ENCODE measurements around the gene TALDO1. TPM values are rescaled to one million over a fixed set of nuclear protein-coding genes. Genes with fewer than 3 reads are reported as not detected.

Gene TALDO1
- total and polyA plus RNA-seq, 10 of the 15 experiments (the other 5 are each of a cell fraction or from before 2014, with no cell fraction given) = 121 to 302 (median 182) TPM

GRCh38 chr11:778976-779954 is 32.0 kb downstream of the TALDO1 start (continued):
- TF ChIP-seq BCL3 (IDR thresholded peaks at IDR 0.05; ENCODE audit: borderline replicate concordance, insufficient read depth, low read depth, low read length, poor library complexity, severe bottlenecking) = no peak
- TF ChIP-seq ZBTB11 (CRISPR knock-in tag; IDR thresholded peaks at IDR 0.05) = no peak

GRCh38 chr11:779955-780532 is 32.8 kb downstream of the TALDO1 start:
- BruUV-seq (replicated peaks) = no TSS peak
- FAIRE-seq (no peak), ATAC-seq (no peak), DNase-seq (ENCODE audit: low read depth, low spot score) (no peak)
- H3K4me1 ChIP-seq (ENCODE audit: control insufficient read depth, insufficient read depth, low read length) = peaks cover 12% of the 10 kb centered on the region
- no peaks in the 10 kb centered on the region for H3K36me3 ChIP-seq (ENCODE audit: control insufficient read depth in 2 of 2, insufficient read depth in 2 of 2, low read length in 1 of 2)
- POLR2A ChIA-PET = no interaction called here
- intact Hi-C loops (cut with micrococcal nuclease; ENCODE audit: unreplicated experiment) = no loop called here
- H3K27ac ChIP-seq (ENCODE audit: control insufficient read depth, insufficient read depth) = no peak overlapping the region
- RAD21 ChIA-PET (ENCODE audit: unreplicated experiment) = no interaction called here
- no peak overlapping the region for H3K9ac ChIP-seq (ENCODE audit: control insufficient read depth, insufficient read depth, low read length)
- peaks cover 31% of the 10 kb centered on the region for H3K79me2 ChIP-seq (ENCODE audit: control insufficient read depth, insufficient read depth, low read length)
- no peak overlapping the region for H3K4me2 ChIP-seq (ENCODE audit: control insufficient read depth, insufficient read depth)
- CTCF ChIA-PET = no interaction called here
- in situ Hi-C loops (cut with MboI) = no loop called here
- no peak overlapping the region for H2AFZ ChIP-seq (ENCODE audit: control insufficient read depth, low read depth, low read length)
- H3K27me3 ChIP-seq (replicated peaks in 1 of 2; ENCODE audit: control insufficient read depth in 2 of 2, insufficient read depth in 2 of 2, low read length in 1 of 2) = no peaks in the 10 kb centered on the region
- SMC1A ChIA-PET (ENCODE audit: uncharacterized antibody, unreplicated experiment) = no interaction called here
- WGBS (ENCODE audit: insufficient coverage, insufficient replicate concordance, low lambda C conversion rate, missing lambda C conversion rate) = 98% methylated on average over 16 of the region's 16 CpGs
- H4K20me1 ChIP-seq (ENCODE audit: control insufficient read depth, insufficient read depth) = no peaks in the 10 kb centered on the region
- H3K9me3 ChIP-seq (replicated peaks; ENCODE audit: control insufficient read depth, insufficient read depth, low read length) = no peaks in the 10 kb centered on the region
- H3K4me3 ChIP-seq = no peak overlapping the region
- TF ChIP-seq DPF2 (IDR thresholded peaks at IDR 0.05) (no peak), EED (IDR thresholded peaks at IDR 0.05; ENCODE audit: low read depth) (no peak), KDM1A (IDR thresholded peaks at IDR 0.05; ENCODE audit: borderline replicate concordance) (no peak), YY1 (IDR thresholded peaks at IDR 0.05; ENCODE audit: low read depth, low read length) (no peak), ZNF384 (IDR thresholded peaks at IDR 0.05; ENCODE audit: borderline replicate concordance, low read depth, low read length) (no peak), CHD2 (IDR thresholded peaks at IDR 0.05; ENCODE audit: borderline replicate concordance, low read depth, low read length) (no peak), EP300 (IDR thresholded peaks at IDR 0.05; ENCODE audit: borderline replicate concordance in 1 of 2, control insufficient read depth in 1 of 2, low read depth in 2 of 2, low read length in 2 of 2) (no peak), ZNF274 (IDR thresholded peaks at IDR 0.05; ENCODE audit: insufficient read depth, insufficient read length) (no peak), ASH2L (IDR thresholded peaks at IDR 0.05; ENCODE audit: borderline replicate concordance, low read depth) (no peak), SKIL (IDR thresholded peaks at IDR 0.05; ENCODE audit: low read depth, poor library complexity, severe bottlenecking) (no peak)

All from GM12878 (cell line).